Testis (tissue), 2 donors: ENCODE measurements around the gene BHLHA9.

Experiments used
- CTCF ChIP-seq, 3 experiments: fragments of 450-650 bp in 2 of 3; fragments of 200-600 bp in 1 of 3; sonication (generic) in 1 of 3; IDR thresholded peaks; one replicate each; pipeline ENCODE4 v1.5.1; 2016 to 2019; ENCODE audit warnings: antibody characterized with exemption in 3 of 3, mild to moderate bottlenecking in 2 of 3, moderate library complexity in 1 of 3
- POLR2A ChIP-seq: fragments of 450-650 bp; IDR thresholded peaks from one replicate; pipeline ENCODE4 v1.6.1; 2017; ENCODE audit warnings: antibody characterized with exemption, mild to moderate bottlenecking, moderate library complexity

GRCh38 chr17:1228781-1229348 is 41.4 kb upstream of the BHLHA9 start:
- TF ChIP-seq CTCF (IDR thresholded peaks at IDR 0.05) (no peak), POLR2A (no peak)
